ENCODE measurements around the gene NEK4.

GRCh38 chr3:52681596-52681995 lies 89.1 kb downstream of the NEK4 start:
- TF ChIP-seq ZNF768 (CRISPR knock-in tag; IDR thresholded peaks at IDR 0.05) (no peak), ZNF24 (IDR thresholded peaks at IDR 0.05) (no peak)
- TF ChIP-seq, protein P1, sequence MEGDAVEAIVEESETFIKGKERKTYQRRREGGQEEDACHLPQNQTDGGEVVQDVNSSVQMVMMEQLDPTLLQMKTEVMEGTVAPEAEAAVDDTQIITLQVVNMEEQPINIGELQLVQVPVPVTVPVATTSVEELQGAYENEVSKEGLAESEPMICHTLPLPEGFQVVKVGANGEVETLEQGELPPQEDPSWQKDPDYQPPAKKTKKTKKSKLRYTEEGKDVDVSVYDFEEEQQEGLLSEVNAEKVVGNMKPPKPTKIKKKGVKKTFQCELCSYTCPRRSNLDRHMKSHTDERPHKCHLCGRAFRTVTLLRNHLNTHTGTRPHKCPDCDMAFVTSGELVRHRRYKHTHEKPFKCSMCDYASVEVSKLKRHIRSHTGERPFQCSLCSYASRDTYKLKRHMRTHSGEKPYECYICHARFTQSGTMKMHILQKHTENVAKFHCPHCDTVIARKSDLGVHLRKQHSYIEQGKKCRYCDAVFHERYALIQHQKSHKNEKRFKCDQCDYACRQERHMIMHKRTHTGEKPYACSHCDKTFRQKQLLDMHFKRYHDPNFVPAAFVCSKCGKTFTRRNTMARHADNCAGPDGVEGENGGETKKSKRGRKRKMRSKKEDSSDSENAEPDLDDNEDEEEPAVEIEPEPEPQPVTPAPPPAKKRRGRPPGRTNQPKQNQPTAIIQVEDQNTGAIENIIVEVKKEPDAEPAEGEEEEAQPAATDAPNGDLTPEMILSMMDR (CRISPR knock-in tag; IDR thresholded peaks at IDR 0.05), result no peak

Measured in HepG2 (cell line).